ENCODE measurements around the gene ITPK1. TPM values are rescaled to one million over a fixed set of nuclear protein-coding genes. Genes with fewer than 3 reads are reported as not detected.

The ITPK1 gene
- total RNA-seq, 3 donors from 2014 or later = 49.4 to 59.7 (median 59.1) TPM

- DNase-seq = no peak
Measured at GRCh38 chr14:92959761-92960680, 155.7 kb downstream of the ITPK1 start.

GRCh38 chr14:92959189-92959531 is 156.6 kb downstream of the ITPK1 start:
- H3K36me3 Mint-ChIP-seq (ENCODE audit: insufficient read depth) = no peaks in the 10 kb centered on the region
- H3K4me1 Mint-ChIP-seq (ENCODE audit: low read depth) = no peaks in the 10 kb centered on the region
- H3K4me3 Mint-ChIP-seq = no peak overlapping the region
- ATAC-seq (no peak), DNase-seq (no peak)
- no peaks in the 10 kb centered on the region for H3K27me3 Mint-ChIP-seq (ENCODE audit: low read depth)
- no peaks in the 10 kb centered on the region for H3K9me3 Mint-ChIP-seq

More at GRCh38 chr14:92959761-92960680, 155.7 kb downstream of the ITPK1 start:
- Mint-ChIP-seq H3K27me3 (ENCODE audit: low read depth) (no peaks in the 10 kb centered on the region), H3K4me3 (no peak overlapping the region), H3K36me3 (ENCODE audit: insufficient read depth) (no peaks in the 10 kb centered on the region), H3K9me3 (no peaks in the 10 kb centered on the region), H3K4me1 (ENCODE audit: low read depth) (no peaks in the 10 kb centered on the region)
- no peak for ATAC-seq

DNA sequence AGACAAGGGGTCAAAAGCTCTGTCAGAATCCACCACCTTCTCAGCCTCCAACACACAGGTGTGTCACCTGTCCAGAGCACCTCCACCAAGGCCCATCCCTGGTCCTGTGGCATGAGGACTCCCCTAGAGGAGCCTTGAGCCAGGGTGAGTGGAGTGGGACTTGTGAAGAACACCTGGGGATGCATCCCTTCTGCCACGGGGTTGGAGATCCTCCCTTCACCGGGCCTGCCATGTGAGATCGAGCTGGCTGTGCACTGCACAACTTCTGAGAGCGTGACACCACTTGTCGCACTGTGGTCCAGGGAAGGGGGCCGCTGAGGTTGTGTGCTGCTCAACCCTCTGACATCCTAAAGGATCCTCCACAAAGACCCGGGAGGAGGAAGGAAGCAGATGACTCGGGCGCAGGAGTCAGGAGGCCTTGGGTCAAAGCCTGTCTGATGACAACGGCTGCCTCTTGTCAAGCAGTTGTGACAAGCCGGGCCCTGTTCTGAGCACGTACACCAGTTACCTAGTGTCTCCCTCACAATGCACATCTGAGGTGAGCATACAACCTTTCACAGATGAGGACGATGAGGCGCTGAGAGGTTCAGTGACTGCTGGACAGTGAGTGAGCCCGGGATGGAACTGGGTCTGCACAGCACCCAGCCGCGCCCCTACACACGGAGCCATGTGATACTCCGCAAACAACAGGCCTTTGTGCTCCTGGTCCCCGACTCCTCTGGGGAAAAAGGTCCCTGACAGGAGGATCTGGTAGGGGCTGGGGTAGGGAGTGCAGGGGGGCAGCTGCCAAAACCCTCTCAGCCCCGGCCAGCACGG is 157.1 kb downstream of the ITPK1 start:
- H3K4me3 Mint-ChIP-seq = no peak overlapping the region
- ATAC-seq (no peak), DNase-seq (no peak)
- no peaks in the 10 kb centered on the region for H3K36me3 Mint-ChIP-seq (ENCODE audit: insufficient read depth)
- no peaks in the 10 kb centered on the region for H3K9me3 Mint-ChIP-seq
- no peaks in the 10 kb centered on the region for H3K4me1 Mint-ChIP-seq (ENCODE audit: low read depth)
- no peaks in the 10 kb centered on the region for H3K27me3 Mint-ChIP-seq (ENCODE audit: low read depth)

DNA sequence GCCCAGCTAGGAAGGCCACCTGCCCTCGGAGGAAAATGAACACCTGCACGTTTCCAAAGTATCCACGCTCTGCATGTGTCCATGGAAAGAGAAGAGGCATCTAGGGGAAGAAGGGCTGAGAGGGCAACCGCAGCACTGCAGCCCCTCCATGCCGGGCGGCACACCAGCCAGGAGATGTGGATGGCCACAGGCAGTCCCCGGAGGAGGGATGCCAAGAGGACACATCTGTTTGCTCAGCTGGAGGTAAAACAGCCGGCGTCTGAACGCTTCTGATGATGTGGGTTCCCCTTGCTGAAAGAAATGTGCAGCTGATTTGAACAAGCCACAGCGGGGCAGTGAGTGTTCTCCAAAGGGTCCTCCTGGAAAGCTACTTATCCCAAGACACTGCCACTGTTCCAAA is 158.8 kb downstream of the ITPK1 start:
- Mint-ChIP-seq H3K9me3 (no peaks in the 10 kb centered on the region), H3K36me3 (ENCODE audit: insufficient read depth) (peaks cover 2% of the 10 kb centered on the region), H3K4me1 (ENCODE audit: low read depth) (peaks cover 3% of the 10 kb centered on the region), H3K4me3 (no peak overlapping the region), H3K27me3 (ENCODE audit: low read depth) (no peaks in the 10 kb centered on the region)
- no peak for ATAC-seq
- DNase-seq = no peak

DNA sequence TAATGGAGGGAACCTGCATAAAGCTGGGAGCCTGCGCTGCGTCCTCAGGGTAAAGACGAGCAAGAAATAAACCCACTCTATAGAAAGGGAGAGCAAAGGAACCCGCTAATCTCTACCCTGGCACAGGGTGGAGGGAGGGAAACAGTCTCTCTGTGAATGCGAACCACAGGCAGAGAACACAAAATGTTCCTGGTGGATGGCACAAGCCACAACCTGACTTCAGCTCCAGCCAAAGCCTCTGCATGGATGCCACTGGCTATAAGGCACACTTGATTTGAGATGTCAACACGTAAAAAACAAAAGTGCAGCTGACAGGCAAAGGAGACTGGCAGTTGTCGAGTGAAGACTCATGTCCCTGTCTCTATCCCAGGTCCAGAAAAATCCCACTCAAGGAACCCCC is 160.3 kb downstream of the ITPK1 start:
- H3K4me1 Mint-ChIP-seq (ENCODE audit: low read depth) = peaks cover 5% of the 10 kb centered on the region
- no peak for DNase-seq
- H3K36me3 Mint-ChIP-seq (ENCODE audit: insufficient read depth) = peaks cover 6% of the 10 kb centered on the region
- H3K27me3 Mint-ChIP-seq (ENCODE audit: low read depth) = no peaks in the 10 kb centered on the region
- H3K9me3 Mint-ChIP-seq = no peaks in the 10 kb centered on the region
- ATAC-seq = no peak
- H3K4me3 Mint-ChIP-seq = no peak overlapping the region

- DNase-seq (no peak), ATAC-seq (no peak)
- Mint-ChIP-seq H3K27me3 (ENCODE audit: low read depth) (no peaks in the 10 kb centered on the region), H3K4me1 (ENCODE audit: low read depth) (peaks cover 5% of the 10 kb centered on the region), H3K4me3 (no peak overlapping the region), H3K36me3 (ENCODE audit: insufficient read depth) (peaks cover 6% of the 10 kb centered on the region), H3K9me3 (no peaks in the 10 kb centered on the region)
Measured at GRCh38 chr14:92954933-92955332, 160.8 kb downstream of the ITPK1 start.

GRCh38 chr14:92953526-92953925 is 162.2 kb downstream of the ITPK1 start:
- H3K27me3 Mint-ChIP-seq (ENCODE audit: low read depth) = no peaks in the 10 kb centered on the region
- peaks cover 5% of the 10 kb centered on the region for H3K4me1 Mint-ChIP-seq (ENCODE audit: low read depth)
- DNase-seq (no peak), ATAC-seq (no peak)
- H3K9me3 Mint-ChIP-seq = no peaks in the 10 kb centered on the region
- H3K36me3 Mint-ChIP-seq (ENCODE audit: insufficient read depth) = peaks cover 9% of the 10 kb centered on the region
- no peak overlapping the region for H3K4me3 Mint-ChIP-seq

GRCh38 chr14:92952481-92953298 is 163.0 kb downstream of the ITPK1 start:
- Mint-ChIP-seq H3K4me1 (ENCODE audit: low read depth) (peaks cover 5% of the 10 kb centered on the region), H3K9me3 (no peaks in the 10 kb centered on the region), H3K36me3 (ENCODE audit: insufficient read depth) (peaks cover 12% of the 10 kb centered on the region), H3K4me3 (no peak overlapping the region), H3K27me3 (ENCODE audit: low read depth) (no peaks in the 10 kb centered on the region)
- no peak for DNase-seq
- ATAC-seq = no peak

GRCh38 chr14:92951912-92952471 is 163.7 kb downstream of the ITPK1 start:
- Mint-ChIP-seq H3K36me3 (ENCODE audit: insufficient read depth) (peaks cover 15% of the 10 kb centered on the region), H3K9me3 (no peaks in the 10 kb centered on the region), H3K4me1 (ENCODE audit: low read depth) (peaks cover 5% of the 10 kb centered on the region), H3K4me3 (no peak overlapping the region), H3K27me3 (ENCODE audit: low read depth) (no peaks in the 10 kb centered on the region)
- ATAC-seq (peak; percentile 97 to 98), DNase-seq (peak; percentile 76)

- Mint-ChIP-seq H3K4me3 (no peak overlapping the region), H3K36me3 (ENCODE audit: insufficient read depth) (peaks cover 19% of the 10 kb centered on the region), H3K4me1 (ENCODE audit: low read depth) (peaks cover 5% of the 10 kb centered on the region), H3K27me3 (ENCODE audit: low read depth) (no peaks in the 10 kb centered on the region), H3K9me3 (no peaks in the 10 kb centered on the region)
- no peak for ATAC-seq
- no peak for DNase-seq
Measured at GRCh38 chr14:92951261-92951660, 164.5 kb downstream of the ITPK1 start.

- no peak for DNase-seq
- no peak overlapping the region for H3K4me3 Mint-ChIP-seq
- H3K36me3 Mint-ChIP-seq (ENCODE audit: insufficient read depth) = peaks cover 20% of the 10 kb centered on the region
- ATAC-seq = no peak
- H3K4me1 Mint-ChIP-seq (ENCODE audit: low read depth) = peaks cover 5% of the 10 kb centered on the region
- no peaks in the 10 kb centered on the region for H3K9me3 Mint-ChIP-seq
- H3K27me3 Mint-ChIP-seq (ENCODE audit: low read depth) = no peaks in the 10 kb centered on the region
Measured at GRCh38 chr14:92950773-92951172, 165.0 kb downstream of the ITPK1 start.

DNA sequence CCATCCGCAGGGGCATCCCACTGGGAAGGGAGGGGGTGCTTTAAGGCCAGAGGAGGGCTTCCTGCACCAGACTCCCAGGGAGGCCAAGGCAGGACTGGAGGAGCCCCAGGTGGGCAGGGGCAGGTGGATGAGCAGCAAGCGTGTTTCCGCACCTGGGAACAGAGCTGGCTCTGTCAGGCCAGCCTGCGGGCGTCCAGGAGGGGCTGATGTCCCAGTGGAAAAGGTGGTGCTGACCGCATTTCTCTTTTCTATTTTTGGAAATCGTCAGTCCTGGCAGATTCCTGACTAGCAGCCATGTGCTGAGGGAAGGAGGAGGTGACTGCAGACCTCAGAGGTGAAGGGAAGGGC is 165.6 kb downstream of the ITPK1 start:
- Mint-ChIP-seq H3K36me3 (ENCODE audit: insufficient read depth) (peaks cover 20% of the 10 kb centered on the region), H3K4me3 (no peak overlapping the region), H3K27me3 (ENCODE audit: low read depth) (no peaks in the 10 kb centered on the region), H3K4me1 (ENCODE audit: low read depth) (peaks cover 5% of the 10 kb centered on the region), H3K9me3 (no peaks in the 10 kb centered on the region)
- ATAC-seq (no peak), DNase-seq (no peak)

DNA sequence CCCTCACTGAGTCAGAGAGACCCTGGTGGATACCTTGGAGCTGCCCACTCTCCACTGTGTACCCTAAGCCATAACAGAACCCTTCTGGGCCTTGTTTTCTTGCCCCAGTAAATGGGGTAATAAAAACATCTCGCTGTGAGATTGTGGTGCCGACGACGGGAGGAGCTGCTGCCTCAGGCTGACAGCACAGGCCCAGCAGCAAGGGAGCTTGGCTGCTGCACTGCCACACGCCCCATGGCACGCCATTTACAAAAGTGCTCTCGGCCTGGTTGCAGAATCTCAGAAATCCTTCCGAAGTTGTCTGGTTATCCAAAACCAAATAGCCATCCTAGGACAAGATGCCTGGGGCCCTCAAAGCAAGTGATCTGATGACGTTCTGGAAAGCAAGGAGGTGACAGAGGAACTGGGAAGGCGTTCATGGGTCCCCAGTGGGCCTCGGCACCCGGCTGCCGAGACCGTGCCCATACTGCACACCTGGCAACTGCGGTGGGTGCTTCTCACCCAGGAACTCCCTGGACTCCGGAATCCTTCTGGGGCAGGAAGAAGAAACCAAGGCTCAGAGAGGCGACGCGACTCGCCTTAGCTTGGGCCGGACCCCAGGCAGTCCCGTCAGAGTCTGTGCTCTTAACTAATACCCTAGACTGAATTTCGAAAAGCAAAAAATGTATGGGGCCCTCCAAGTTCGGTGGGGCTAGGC is 166.1 kb downstream of the ITPK1 start:
- ATAC-seq (no peak), DNase-seq (no peak)
- Mint-ChIP-seq H3K4me1 (ENCODE audit: low read depth) (peaks cover 5% of the 10 kb centered on the region), H3K27me3 (ENCODE audit: low read depth) (no peaks in the 10 kb centered on the region), H3K4me3 (no peak overlapping the region), H3K36me3 (ENCODE audit: insufficient read depth) (peaks cover 20% of the 10 kb centered on the region), H3K9me3 (no peaks in the 10 kb centered on the region)

All from activated T-cell treated with anti-CD3 and anti-CD28 coated beads, Interleukin-2, amount 50 U/mL, for 4 hours (primary cell).